Measurements from ENCODE around the gene NKAPL. TPM values are rescaled to one million over a fixed set of nuclear protein-coding genes. Genes with fewer than 3 reads are reported as not detected.
A peak's percentile ranks its signal among the peaks of the same experiment; 100 is the strongest.

The NKAPL gene
- total RNA-seq: 0.12 TPM

GRCh38 chr6:28258877-28259777 is at the start of gene NKAPL:
Gene NKAPL, plus strand, starts transcription at chr6:28259297. Its CDS starts 75 bp downstream, at chr6:28259372.
- ATAC-seq: peak; percentile 49

DNA sequence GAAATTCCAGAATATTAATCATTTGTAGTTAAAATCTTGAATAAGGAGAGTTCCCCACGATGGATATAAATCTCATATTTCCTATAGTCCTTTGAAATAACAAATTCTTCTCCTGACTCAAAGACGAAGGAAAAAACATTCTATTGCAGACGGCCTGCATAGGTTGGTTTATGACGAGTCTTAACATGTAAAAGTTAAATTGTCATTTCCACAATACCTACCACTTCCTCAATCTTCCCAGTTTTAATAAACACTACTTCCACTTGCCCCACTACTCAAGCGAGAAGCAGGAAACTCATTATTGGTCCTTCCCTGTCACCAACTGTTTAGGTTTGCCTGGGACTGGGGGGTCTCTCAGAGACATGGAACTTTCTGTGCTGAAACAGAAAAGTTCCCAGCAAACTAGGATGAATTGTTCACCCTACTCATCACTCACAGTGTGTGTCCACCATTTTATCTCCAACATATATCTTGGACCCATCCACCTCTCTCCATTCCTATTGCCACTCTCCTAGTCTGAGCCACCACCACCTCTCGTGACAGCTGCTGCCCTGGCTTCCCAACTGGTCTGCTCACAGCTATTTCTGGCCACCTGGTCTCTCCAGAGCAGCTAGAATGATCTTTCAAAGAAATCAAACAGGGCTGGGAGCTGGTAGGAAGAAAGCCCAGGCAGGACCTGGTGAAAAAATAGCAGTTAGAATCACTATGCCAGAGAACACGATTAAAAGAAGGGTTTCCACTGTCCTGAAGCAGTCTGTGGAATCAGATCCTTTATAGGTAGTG is 49.2 kb upstream of the NKAPL start:
- ATAC-seq: no peak

DNA sequence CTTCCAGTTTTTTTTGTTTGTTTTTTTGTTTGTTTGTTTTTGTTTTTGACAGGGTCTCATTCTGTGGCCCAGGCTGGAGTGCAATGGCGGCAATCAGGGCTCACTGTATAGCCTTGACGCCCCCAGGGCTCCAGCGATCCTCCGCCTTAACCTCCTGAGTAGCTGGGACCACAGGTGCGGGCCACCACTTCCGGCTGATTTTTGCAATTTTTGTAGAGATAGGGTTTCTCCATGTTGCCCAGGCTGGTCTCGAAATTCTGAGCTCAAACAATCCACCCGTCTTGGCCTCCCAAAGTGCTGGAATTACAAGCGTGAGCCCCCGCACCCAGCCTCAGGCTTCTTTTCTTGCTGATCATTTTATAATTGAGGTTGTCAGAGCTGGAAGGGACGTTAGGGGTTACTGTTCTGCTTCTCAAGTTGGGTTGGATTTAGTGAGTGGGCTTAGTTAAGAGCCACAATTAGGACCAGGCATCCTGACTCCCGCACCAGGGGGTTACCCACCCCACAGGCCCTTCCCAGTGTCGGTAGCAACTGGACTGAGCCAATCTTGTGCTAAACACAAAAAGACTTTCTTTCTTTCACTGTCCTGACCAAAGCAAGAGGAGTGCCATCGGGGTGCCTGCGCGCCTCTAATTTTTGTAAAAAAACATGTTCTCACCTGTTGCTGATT is 47.1 kb upstream of the NKAPL start:
- no peak for ATAC-seq

DNA sequence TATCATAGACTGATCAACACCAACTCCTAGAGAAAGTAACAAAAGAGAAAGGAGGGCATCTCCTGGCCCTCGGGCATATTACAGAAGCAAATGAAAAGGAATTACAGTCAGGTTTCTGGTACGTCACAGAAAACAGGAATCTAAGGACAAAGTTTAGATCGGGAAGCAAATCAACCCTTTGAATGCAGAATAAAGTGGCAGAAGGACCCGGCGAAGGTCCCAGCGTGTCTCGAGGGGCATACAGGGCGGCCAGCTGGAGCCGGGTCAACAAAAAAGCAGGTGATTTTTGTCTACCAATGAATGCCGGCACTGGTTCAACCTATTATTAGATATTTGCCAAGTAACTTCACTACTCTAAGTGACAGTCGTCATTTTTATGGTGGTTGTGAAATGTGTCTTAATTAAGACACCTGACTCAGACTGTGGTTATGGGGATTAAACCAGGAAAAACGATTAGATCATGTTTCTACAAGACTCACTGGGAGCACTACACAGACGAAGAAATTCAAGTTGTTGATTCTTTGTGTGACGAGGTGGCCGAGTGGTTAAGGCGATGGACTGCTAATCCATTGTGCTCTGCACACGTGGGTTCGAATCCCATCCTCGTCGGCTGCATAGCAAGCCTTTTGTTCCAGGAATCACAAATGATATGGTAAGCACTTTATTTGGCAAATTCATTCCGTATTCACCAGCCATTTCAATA is 46.4 kb upstream of the NKAPL start:
- ATAC-seq: peak; percentile 98

- no peak for ATAC-seq
Observed at GRCh38 chr6:28213213-28213523, 45.9 kb upstream of the NKAPL start.

GRCh38 chr6:28215425-28215824 is 43.7 kb upstream of the NKAPL start:
- no peak for ATAC-seq

- ATAC-seq: no peak
Observed at GRCh38 chr6:28217890-28218289, 41.2 kb upstream of the NKAPL start.

GRCh38 chr6:28218312-28219248 is 40.5 kb upstream of the NKAPL start:
- ATAC-seq: peak; percentile 68

DNA sequence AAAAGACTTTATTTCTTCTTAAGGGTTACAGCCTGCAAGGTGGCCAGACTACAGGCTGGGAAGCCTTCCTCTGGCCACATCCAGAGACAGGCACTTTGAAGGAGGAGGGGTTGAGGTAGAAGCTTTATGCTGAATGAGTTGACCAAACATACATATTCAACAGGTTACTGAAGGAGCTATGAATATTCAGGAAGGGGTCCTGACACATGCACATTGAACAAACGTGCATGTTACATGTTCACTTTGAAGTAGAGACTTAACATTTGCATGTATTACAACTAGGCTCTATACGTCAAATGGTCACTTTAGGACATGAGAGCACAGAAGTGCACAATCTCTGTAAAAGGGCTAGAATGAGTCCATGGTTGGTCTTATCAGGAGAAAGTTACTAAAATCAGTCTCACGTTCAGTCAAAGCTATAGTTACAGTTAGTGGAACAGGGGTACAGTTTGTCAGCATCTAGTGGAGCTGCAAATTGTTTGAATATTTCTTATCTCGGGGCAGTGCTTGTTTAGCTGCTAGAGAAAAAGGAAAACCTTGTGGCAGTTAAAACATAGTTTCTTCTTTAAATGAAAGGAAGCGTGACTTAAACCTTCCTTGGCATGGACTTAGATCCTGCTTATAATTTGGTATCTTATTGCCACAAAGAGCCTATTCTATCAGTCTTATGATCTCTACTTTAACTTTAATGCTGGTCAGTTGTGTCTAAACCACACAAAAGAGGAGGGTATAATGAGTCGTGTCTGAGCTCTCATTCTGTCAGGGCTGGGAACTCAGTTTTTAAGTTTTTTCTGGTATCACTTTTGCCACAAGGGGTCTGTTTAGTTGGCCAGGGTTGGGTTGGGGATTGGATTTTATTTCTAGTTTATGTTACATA is 38.6 kb upstream of the NKAPL start:
- no peak for ATAC-seq

GRCh38 chr6:28224131-28225055 is 34.7 kb upstream of the NKAPL start:
- no peak for ATAC-seq

- ATAC-seq: peak; percentile 87
Observed at GRCh38 chr6:28225056-28225834, 33.9 kb upstream of the NKAPL start, which contains the start of gene ZSCAN9. Gene ZSCAN9, plus strand, starts transcription at chr6:28225275. Its CDS starts 1,810 bp downstream, at chr6:28227085.

DNA sequence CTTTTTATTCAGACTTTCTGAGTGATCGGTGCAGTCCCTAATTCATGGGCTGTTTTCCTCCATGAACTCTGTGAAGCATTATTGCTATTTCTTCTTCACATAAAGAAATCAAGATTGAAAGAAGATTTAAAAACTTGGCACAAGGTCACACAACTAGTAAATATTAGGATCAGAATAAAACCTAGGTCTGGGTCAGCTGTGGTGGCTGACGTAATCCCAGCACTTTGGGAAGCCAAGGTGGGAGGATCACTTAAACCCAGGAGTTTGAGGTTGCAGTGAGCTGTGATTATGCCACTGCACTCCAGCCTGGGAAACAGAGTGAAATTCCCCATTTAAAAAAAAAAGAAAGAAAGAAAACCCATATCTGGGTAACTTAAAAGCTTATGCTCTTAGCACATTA is 32.6 kb upstream of the NKAPL start:
- no peak for ATAC-seq

DNA sequence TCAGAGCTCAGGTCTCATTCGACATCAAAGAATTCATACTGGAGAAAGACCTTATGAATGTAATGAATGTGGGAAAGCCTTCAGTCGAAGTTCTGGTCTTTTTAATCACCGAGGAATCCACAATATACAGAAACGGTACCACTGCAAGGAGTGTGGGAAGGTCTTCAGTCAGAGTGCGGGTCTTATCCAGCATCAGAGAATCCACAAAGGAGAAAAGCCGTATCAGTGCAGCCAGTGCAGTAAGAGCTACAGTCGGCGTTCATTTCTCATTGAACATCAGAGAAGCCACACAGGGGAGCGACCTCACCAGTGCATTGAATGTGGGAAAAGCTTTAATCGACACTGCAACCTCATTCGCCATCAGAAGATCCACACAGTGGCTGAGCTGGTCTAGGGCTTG is 26.3 kb upstream of the NKAPL start:
- ATAC-seq: no peak

DNA sequence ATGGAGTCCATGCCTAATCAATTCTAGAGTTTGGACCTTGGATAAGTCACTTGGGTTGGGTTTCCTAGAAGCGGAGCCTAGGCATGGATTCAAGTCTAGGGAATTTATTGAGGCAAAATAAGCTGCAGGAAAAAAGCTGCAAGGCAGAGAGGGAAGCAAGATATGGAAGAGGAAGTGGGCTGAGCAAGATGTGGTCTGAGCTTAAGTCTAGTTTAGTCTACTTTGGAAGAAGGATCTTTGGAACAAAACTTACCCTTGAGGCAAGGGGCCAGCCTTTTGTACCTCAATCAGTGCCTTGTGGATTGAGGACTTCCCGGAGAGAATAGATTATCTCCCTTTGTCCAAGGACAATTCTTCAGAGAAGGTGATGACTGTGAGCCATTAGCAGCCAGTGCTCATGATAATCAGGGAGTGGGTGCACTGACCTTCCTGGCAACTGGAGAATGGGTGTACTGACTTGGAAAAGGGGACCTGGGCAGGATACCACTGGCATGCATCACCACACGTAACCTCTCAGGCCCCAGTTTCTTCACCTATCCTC is 23.1 kb upstream of the NKAPL start:
- ATAC-seq: no peak

- no peak for ATAC-seq
Observed at GRCh38 chr6:28239636-28240035, 19.5 kb upstream of the NKAPL start.

DNA sequence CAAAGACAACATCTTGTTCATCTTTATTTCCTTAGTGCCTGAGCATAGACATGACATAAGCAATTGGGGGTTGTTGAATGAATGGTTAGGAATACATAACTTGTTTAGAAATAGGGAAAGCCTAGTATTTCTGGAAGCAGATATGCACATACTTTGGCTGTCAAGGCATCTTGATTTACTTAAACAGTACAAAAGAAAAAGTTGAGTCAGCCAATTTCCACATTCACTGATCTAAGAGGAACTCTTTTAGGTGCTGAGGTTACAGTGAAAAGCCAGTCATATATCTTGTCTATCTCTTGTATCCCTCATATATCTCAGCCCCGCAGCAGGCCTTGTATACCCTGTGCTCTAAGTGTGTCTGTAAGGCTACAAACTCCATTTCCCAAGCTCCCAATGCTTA is 18.6 kb upstream of the NKAPL start:
- ATAC-seq: no peak

GRCh38 chr6:28243946-28244345 is 15.2 kb upstream of the NKAPL start:
- no peak for ATAC-seq

Data from esophagus mucosa (tissue), 1 donor.